Limb (tissue), 2 donors: ENCODE results near the gene PIK3CB.
A peak's percentile ranks its signal among the peaks of the same experiment; 100 is the strongest.
"Not testable (repeated sequence)": the region's sequence is repeated elsewhere in the genome, so short reads cannot be mapped to it uniquely, and the experiment has no call there.

Source experiments
- DNase-seq, 2 donors: peaks; one replicate each; pipeline ENCODE4 v3.0.0-alpha.2; 2016; ENCODE audit errors: extremely low spot score in 2 of 2

PIK3CB gene

DNA sequence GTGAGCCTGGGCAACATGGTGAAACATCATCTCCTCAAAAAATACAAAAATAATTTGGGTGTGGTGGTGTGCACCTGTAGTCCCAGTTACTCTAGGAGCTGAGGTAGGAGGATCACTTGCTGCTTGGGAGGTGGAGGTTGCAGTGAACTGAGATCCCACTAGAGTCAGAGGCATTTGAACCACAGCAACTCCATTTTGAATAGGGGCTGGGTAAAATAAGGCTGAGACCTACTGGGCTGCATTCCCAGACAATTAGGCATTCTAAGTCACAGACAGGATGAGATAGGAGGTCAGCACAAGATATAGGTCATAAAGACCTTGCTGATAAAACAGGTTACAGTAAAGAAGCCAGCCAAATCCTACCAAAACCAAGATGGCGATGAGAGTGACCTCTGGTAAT is 12.1 kb upstream of the PIK3CB start:
- DNase-seq: not testable (repeated sequence)

DNA sequence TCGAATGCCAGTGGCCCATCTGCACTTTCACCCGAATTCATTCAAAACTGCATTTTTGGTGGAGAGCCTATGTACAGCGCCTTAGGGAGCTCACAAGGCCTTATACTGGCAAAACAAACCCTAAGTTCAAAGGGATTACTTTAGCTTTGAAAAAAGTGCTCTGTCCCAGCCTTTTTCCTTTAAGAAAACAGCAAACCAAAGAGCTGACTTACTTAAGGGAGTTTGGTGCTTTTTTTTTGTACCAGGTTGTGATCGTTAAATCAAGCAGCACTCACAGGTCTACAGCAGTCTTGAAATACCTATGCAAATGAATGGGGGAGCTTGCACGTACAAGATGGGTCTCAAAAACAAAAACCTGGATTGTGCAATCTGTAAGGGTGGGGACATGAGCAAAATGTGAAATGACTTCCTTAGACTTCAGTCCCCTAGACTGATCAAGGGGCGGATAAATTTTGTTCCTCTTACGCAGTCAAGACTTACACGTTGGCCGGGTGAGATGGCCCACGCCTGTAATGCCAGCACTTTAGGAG is 11.6 kb upstream of the PIK3CB start:
- no peak for DNase-seq

DNA sequence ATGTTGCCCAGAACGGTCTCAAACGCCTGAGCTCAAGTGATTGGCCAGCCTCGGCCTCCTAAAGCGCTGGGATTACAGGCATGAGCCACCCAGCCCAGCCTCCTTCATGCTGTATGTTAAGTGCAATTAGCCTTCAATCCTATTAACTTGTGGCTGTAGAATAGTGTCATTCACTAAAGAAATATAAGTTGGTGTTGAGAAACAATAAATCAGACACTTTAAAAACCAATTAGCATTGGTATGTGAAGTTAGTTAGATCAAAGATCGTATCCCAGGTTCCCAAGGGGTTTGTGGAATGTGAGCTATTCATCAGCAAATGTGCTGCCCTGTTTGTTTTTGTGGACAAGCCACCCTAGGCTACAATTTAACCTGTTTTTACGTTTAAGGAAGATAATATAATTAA is 11.0 kb upstream of the PIK3CB start:
- DNase-seq: no peak

DNA sequence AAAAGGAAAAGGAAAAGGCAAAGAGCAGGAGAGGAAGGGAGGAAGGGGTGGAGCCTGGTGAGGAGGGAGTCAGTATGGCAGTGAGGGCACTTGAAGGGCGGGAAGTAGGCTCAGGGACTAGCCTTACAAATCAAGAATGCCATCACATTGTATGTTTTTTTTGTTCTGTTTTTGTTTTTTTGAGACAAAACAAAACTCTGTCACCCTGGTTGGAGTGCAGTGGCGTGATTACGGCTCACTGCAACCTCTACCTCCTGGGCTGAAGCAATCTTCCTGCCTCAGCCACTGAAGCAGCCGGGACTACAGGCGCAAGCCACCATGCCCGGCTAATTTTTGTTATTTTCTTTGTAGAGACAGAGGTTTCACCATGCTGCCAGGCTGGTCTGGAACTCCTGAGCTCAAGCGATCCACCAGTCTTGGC is 10.5 kb upstream of the PIK3CB start:
- no peak for DNase-seq

DNA sequence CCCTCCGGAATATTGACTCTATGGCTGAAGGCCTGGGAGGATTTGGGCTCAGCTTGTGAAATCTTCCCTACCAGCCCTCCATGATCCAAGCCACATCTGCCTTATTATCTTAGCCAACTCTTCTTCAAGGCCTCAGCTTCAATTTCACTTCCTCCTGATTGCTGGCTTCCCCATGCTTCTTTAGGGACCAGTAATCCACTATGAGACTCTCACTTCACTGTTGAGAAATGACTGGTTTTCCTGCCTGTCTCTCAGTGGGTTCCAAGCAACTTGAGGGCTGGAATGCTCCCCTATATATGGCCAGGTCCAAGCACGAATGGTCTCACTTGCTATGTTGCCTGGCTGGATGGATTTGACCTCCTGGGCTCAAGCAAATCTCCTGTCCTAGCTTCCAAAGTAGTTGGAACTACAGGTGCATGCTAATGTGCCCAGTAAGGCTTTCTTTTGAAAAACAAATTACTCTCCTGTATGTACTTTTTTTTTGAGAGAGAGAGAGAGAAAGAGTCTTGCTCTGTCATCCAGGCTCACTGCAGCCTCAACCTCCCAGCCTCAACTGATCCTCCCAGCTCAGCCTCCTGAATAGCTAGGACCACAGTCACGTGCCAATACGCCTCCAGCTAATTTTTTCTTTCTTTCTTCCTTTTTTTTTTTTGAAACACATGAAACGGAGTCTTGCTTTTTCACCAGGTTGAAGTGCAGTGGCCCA is 7.9 kb upstream of the PIK3CB start:
- DNase-seq: no peak

DNA sequence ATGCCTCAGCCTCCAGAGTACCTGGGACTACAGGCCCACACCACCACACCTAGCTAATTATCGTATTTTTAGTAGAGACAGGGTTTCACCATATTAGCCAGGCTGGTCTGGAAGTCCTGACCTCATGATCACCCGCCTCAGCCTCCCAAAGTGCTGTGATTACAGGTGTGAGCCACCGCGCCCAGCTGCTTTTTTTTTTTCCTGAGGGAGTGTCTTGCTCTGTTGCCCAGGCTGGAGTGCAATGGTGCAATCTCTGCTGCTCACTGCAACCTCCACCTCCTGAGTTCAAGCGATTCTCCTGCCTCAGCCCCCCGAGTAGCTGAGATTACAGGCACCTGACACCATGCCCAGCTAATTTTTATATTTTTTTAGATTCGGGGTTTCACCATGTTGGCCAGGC is 3.7 kb upstream of the PIK3CB start:
- DNase-seq: not testable (repeated sequence)

DNA sequence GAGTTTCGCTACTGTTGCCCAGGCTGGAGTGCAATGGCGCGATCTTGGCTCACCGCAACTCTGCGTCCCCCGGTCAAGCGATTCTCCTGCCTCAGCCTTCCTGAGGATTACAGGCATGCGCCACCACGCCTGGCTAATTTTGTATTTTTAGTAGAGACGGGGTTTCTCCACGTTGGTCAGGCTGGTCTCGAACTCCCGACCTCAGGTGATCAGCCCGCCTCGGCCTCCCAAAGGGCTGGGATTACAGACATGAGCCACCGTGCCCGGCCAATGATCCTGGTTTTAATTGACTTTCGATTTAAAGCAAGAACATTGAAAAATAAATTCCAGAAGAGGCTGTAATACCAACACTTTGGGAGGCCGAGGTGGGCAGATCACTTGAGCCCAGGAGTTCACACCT is 1.1 kb upstream of the PIK3CB start:
- not testable (repeated sequence) for DNase-seq

DNA sequence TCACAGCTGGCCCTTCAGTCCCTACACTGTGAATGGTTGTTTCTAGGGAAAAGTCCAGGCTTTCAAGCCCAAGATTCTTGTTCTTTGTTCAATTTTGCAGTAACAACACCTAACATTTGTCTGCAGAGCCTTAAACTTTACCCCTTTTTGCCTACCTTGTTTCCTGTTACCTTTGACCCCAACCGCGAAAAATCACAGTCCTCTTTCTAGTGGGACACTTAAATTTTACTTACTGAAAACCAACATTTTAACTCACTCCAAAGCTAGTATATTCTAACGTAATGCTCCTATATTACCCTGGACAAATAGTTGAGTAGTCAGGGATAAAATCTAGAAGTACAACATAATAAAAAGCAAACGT is 649 bp upstream of the PIK3CB start:
- DNase-seq: no peak

DNA sequence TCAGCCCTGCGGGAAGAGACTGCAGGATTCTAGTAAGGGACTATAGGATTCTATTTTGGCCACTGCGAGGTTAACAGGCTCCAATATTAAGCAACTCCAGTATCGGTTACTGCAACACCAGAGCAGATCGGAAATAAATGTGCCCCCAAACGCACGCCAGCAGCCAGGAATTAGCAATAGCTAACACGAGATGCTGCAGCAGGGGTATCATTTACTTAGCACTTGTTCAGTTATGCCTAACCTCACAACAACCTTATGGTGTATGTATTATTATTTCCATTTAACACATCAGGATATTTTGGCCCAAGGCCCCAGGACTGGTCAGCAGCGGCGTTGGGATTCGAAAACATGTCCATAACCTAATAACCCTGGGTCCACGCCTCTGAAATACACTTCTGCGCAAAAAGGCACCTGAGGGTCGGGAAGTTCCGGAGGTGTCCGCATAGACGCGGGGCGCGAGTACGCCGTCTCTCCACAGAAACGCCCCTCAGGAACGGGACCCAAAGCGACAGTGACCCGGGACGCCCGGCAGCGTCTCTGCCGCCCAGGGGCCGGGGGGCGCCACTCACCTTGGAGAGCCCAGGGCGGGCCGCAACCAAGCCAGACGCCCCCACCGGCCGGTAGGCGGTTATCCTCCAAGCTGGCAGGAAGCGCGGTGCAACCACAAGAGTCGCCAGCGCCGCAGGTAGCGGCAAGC is 681 bp downstream of the PIK3CB start:
- peak in 1 of 2 donors; percentile 16 for DNase-seq

DNA sequence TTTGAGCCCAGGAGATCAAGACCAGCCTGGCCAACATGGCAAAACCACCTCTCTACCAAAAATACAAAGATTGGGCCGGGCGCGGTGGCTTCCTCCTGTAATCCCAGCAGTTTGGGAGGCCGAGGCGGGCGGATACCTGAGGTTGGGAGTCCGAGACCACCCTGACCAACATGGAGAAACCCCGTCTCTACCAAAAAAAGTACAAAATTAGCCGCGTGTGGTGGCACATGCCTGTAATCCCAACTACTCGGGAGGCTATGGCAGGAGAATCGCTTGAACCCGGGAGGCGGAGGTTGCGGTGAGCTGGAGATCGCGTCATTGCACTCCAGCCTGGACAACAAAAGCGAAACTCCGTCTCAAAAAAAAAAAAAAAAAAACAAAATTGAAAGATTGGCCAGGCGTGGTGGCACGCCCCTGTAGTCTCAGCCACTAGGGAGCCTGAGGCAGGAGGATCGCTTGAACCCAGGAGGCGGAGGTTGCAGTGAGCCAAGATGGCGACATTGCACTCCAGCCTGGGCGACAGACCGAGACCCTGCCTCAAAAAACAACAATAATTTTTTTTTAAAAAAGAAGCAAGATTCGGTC is 2.2 kb downstream of the PIK3CB start:
- DNase-seq: not testable (repeated sequence)

DNA sequence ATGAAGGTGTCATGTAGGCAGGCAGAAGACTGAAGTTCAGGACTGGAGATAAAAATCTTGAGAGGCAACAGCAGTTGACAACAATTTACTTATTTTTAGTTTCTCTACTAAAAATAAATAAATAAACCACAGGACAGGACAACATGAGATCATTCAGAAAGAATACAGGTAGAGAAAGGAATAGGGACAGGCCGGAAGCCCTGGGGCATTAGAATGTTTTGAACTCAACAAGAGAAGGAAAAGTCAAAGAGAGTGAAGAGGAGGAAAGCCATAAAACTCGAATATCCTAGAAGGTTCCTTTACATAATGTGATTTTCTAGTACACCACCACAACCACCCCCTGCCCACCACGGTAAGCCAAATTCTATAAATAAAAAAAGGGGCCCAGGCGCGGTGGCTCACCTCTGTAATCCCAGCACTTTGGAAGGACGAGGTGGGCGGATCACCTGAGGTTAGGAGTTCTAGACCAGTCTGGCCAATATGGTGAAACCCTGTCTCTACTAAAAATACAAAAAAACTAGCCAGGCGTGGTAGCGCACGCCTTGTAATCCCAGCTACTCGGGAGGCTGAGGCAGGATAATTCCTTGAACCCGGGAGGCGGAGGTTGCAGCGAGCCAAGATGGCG is 4.7 kb downstream of the PIK3CB start:
- DNase-seq: no peak

DNA sequence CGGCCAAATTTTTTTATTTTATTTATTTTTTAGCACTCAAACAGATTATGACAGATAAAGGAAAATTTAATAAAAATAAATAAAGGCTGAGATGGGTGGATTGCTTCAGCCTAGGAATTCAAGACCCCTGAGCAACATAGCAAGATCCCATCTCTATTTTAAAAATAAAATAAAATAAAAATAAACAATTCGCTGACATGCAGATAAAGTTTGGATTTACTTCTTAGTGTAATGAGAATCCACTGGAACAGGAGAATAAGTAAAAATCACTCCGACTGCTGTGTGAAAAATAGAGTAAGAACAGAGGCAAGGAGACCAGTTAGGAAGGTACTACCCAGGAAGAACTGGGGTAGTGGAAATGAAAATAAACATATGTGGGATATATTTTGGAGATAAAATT is 5.6 kb downstream of the PIK3CB start:
- no peak for DNase-seq

DNA sequence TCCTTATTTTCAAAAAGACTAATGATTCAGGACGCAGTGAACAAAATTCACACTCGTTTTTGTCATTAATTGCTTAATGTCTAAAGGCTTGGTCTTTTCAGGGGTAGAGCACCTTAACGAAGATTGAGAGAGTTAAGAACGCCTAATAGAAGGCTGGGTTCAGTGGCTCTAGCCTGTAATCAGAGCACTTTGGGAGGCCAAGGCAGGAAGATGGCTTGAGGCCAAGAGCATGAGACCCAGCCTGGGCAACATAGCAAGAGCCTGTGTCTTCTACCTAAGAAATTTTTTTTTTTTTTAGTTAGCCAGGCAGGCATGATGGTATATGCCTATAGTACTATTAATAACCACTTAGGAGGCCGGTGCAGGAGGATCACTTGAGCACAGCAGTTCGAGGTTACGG is 7.5 kb downstream of the PIK3CB start:
- DNase-seq: no peak

DNA sequence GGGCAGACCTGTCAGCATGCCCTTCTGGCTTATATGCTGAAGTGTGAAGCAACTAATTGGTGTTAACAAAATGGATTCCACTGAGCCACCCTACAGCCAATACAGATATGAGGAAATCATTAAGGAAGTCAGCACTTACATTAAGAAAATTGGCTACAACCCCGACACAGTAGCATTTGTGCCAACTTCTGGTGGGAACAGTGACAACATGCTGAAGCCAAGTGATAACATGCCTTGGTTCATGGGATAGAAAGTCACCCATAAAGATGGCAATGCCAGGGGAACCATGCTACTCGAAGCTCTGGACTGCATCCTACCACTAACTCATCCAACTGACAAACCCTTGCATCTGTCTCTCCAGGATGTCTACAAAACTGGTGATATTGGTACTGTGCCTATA is 9.4 kb downstream of the PIK3CB start:
- no peak for DNase-seq

DNA sequence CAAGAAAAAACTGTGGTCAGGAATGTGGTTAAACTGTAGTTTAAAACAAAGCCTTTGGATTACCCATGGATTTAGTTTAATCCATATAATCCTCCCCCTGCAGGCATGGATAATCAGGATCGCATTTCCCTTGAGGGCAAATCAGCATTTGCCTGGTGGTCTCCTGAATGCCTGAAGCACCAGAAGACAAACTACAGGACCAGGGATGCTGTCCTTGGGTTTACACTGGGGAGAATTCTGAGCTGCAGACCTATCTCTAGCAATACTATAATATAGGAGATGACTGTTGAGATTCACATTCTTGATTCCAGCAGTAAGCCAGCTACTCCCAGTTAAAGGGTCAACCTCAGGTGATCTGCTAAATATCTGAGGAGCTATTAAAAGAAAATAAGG is 10.6 kb downstream of the PIK3CB start:
- no peak for DNase-seq

DNA sequence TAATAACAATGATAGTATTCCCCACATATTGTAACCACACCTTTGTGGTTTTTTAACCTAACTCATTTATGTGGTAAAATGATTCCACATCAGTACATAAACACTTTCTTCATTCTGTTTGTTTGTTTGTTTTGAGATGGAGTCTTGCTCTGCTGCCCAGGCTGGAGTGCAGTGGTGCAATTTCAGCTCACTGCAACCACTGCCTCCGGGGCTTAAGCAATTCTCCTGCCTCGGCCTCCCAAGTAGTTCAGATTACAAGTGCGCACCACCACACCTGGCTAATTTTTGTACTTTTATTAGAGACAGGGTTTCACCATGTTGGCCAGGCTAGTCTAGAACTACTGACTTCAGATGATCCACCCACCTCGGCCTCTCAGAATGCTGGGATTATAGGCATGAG is 14.3 kb downstream of the PIK3CB start:
- not testable (repeated sequence) for DNase-seq

DNA sequence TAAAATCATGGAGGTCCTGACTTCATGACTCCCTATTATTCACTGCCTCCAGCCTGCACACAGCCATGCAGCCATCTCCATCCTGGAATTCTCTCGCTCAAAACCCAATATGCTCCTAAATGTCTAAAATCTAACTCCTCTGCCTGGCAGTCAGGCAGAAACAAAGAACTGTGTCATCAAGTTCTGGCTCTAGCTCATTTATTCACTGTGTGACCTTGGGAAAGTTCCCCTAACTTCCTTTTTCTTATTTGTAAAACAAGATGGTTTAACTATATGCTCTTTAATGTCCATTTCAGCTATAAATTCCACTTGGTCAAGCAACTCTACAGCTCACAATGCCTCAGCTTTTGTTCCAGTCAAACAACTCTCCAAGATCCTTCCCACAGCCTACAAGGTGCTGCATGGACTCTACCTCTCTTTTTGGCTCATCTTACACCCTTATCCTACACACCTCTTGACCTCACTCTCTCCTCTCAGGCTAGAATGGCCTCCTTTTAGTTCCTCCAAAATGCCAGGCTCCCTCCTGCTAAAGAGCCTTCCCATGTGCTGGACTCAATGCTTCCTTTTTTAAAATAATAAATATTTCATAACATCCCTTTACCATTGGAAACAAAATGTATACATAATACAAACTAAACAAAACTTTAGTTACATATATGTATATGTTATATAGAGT is 16.4 kb downstream of the PIK3CB start:
- no peak for DNase-seq

DNA sequence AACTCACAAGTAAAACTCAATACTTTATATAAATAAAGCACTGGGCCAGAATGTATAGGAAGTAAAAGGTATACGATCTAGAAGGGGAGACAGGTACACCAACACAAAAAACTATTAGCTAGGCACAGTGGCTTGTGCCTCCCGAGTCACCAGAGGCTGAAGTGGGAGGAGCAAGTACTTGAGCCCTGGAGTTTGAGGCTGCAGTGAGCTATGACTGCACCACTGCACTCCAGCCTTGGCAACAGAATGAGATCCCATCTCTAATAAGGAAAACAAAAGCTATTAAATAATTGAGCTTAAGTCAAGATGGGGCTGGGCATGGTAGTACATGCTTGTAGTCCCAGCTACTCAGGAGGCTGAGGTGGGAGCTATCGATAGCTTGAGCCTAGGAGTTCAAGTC is 17.0 kb downstream of the PIK3CB start:
- DNase-seq: no peak

DNA sequence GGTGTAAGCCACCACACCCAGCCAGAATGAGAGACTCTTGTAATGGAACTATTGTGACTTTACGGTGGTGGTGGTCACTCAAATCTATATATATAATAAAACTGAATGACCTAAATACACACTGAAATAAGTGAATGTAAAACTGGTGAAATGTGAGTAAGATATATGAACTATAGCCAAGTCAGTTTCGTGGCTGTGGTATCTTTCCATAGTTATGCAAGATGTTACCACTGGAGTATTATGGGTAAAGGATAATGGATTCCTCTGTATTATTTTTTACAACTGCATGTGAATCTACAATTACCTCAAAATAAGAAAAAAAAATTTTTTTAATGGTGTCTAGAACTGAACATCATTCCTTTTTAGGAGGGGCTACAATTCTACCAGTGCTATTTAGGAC is 21.9 kb downstream of the PIK3CB start:
- no peak for DNase-seq

DNA sequence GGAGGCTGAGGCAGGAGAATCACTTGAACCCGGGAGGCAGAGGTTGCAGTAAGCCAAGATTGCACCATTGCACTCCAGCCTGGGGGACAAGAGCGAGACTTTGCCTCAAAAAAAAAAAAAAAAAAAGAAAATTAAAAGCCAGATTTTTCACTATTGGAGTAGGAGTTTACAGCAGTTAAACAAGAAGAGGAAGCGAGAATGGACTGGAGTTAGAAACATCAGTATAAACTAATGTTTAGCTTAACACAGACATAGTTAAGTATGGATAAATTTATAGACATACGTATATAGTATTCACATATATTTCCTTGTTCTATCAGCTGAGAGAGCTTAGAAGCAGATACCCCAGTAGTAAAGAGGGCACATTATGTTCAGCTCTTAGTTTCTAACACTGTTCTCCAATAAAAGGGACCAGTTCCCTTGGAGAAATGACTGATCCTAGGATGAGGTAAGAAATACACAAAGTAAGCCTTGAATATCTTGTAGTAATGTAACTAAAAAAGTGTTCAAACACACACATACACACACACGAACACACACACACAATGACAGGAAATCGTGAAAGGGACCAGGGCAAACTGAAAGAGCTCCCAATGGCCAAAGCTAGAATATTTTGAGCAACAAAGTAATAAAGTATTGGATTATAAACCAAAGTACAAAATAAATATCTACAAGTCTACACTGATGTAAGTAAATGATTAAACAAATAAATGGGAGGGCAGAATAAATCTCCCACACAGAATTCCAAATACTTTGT is 25.1 kb downstream of the PIK3CB start:
- no peak for DNase-seq
